Ascending aorta (tissue), 2 donors: ENCODE data around the gene NFIA. TPM values are rescaled to one million over a fixed set of nuclear protein-coding genes. Genes with fewer than 3 reads are reported as not detected.

ENCODE experiments used
- DNase-seq, 2 donors: peaks; one replicate each; pipeline ENCODE4 v3.0.0-alpha.2; 2019; ENCODE audit warnings: low spot score in 2 of 2
- H3K27ac ChIP-seq, 2 donors: fragments of 200-600 bp; sonication (generic); one replicate each; pipeline ENCODE4 v1.5.1; 2016 to 2017; ENCODE audit warnings: mild to moderate bottlenecking in 1 of 2
- H3K27me3 ChIP-seq: fragments of 200-600 bp; sonication (generic); one replicate; pipeline ENCODE4 v1.5.1; 2017
- H3K36me3 ChIP-seq, 2 donors: fragments of 200-600 bp; sonication (generic); one replicate each; pipeline ENCODE4 v1.5.1; 2016
- H3K4me1 ChIP-seq, 2 donors: fragments of 200-600 bp; sonication (generic); one replicate each; pipeline ENCODE4 v1.5.1; 2016 to 2017; ENCODE audit warnings: mild to moderate bottlenecking in 1 of 2
- H3K4me3 ChIP-seq, 2 donors: fragments of 200-600 bp; sonication (generic); one replicate each; pipeline ENCODE4 v1.5.1; 2016 to 2017; ENCODE audit warnings: mild to moderate bottlenecking in 1 of 2
- H3K9me3 ChIP-seq, 2 donors: fragments of 200-600 bp; sonication (generic); one replicate each; pipeline ENCODE4 v1.5.1; 2016
- CTCF ChIP-seq, 3 experiments: fragments of 200-600 bp in 2 of 3; fragments of 450-650 bp in 1 of 3; sonication (generic) in 2 of 3; IDR thresholded peaks; one replicate each; pipeline ENCODE4 v1.5.1; 2016 to 2019; ENCODE audit warnings: antibody characterized with exemption in 3 of 3, mild to moderate bottlenecking in 1 of 3, moderate library complexity in 1 of 3
- intact Hi-C: fragments of 100-400 bp; cut with DNase I; formaldehyde crosslinking; loops from one replicate; pipeline ENCODE4 v1.15.1; 2023
- total RNA-seq: library from RNA; depleted of rRNA; stranded (reverse); fragments of >200 nt; gene quantifications from one replicate; pipeline ENCODE4 v1.1.0, GENCODE V29; 2016

Gene NFIA
- total RNA-seq, 1 donor from 2014 or later = 52.0 TPM

GRCh38 chr1:61420243-61420642 is 337.9 kb downstream of the NFIA start:
- no peak for TF ChIP-seq CTCF (IDR thresholded peaks at IDR 0.05)
- Histone ChIP-seq H3K27me3 (no peaks in the 10 kb centered on the region), H3K4me1 (peaks cover 0 to 6% of the 10 kb centered on the region in 2 donors), H3K27ac (no peak overlapping the region), H3K36me3 (peaks cover 5 to 7% of the 10 kb centered on the region in 2 donors), H3K4me3 (no peak overlapping the region), H3K9me3 (no peaks in the 10 kb centered on the region)
- intact Hi-C loops = no loop called here
- no peak for DNase-seq

GRCh38 chr1:61420909-61421835 is 338.8 kb downstream of the NFIA start:
- Histone ChIP-seq H3K27ac (no peak overlapping the region), H3K27me3 (no peaks in the 10 kb centered on the region), H3K4me1 (peaks cover 0 to 6% of the 10 kb centered on the region in 2 donors), H3K9me3 (no peaks in the 10 kb centered on the region), H3K36me3 (peaks cover 5 to 7% of the 10 kb centered on the region in 2 donors), H3K4me3 (no peak overlapping the region)
- no peak for TF ChIP-seq CTCF (IDR thresholded peaks at IDR 0.05)
- intact Hi-C loops = no loop called here
- no peak for DNase-seq

GRCh38 chr1:61423643-61424042 is 341.3 kb downstream of the NFIA start:
- TF ChIP-seq CTCF (IDR thresholded peaks at IDR 0.05) = no peak
- Histone ChIP-seq H3K4me1 (peaks cover 0 to 6% of the 10 kb centered on the region in 2 donors), H3K27ac (no peak overlapping the region), H3K27me3 (no peaks in the 10 kb centered on the region), H3K36me3 (peaks cover 5 to 7% of the 10 kb centered on the region in 2 donors), H3K4me3 (no peak overlapping the region), H3K9me3 (no peaks in the 10 kb centered on the region)
- no peak for DNase-seq
- intact Hi-C loops = no loop called here

- no peak overlapping the region for H3K4me3 ChIP-seq
- peaks cover 5 to 7% of the 10 kb centered on the region in 2 donors for H3K36me3 ChIP-seq
Measured at GRCh38 chr1:61424382-61424781, 342.0 kb downstream of the NFIA start.

GRCh38 chr1:61425040-61425439 is 342.7 kb downstream of the NFIA start:
- Histone ChIP-seq H3K27ac (no peak overlapping the region), H3K9me3 (no peaks in the 10 kb centered on the region), H3K36me3 (peaks cover 5 to 7% of the 10 kb centered on the region in 2 donors), H3K4me1 (no peaks in the 10 kb centered on the region), H3K27me3 (no peaks in the 10 kb centered on the region), H3K4me3 (no peak overlapping the region)
- no peak for TF ChIP-seq CTCF (IDR thresholded peaks at IDR 0.05)
- DNase-seq = no peak
- intact Hi-C loops = no loop called here

More at GRCh38 chr1:61424382-61424781, 342.0 kb downstream of the NFIA start:
- H3K27ac ChIP-seq = no peak overlapping the region
- TF ChIP-seq CTCF (IDR thresholded peaks at IDR 0.05) = no peak
- intact Hi-C loops = no loop called here
- H3K9me3 ChIP-seq = no peaks in the 10 kb centered on the region
- DNase-seq = no peak
- H3K4me1 ChIP-seq = peaks cover 0 to 4% of the 10 kb centered on the region in 2 donors
- no peaks in the 10 kb centered on the region for H3K27me3 ChIP-seq
